ENCODE results near the gene STAG1.

DNA sequence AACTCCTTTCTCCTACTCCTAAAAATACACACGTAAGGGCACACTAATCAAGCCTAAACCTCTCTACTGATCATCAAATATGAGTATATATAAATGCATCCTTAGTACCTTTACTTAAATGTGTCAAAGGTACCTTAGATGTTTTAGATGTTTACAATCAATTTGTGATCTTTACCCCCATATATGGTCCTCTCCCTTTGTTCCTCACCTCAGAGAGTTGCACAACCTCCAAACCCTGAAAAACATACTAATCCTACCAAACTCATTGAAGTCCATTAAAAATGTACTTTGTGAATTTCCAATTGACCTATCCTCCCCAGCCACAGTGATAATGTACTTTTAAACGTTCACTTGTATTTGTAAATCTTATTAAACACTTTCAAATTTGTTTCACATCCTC lies 249.1 kb downstream of the STAG1 start:
- TF ChIP-seq, protein P1, sequence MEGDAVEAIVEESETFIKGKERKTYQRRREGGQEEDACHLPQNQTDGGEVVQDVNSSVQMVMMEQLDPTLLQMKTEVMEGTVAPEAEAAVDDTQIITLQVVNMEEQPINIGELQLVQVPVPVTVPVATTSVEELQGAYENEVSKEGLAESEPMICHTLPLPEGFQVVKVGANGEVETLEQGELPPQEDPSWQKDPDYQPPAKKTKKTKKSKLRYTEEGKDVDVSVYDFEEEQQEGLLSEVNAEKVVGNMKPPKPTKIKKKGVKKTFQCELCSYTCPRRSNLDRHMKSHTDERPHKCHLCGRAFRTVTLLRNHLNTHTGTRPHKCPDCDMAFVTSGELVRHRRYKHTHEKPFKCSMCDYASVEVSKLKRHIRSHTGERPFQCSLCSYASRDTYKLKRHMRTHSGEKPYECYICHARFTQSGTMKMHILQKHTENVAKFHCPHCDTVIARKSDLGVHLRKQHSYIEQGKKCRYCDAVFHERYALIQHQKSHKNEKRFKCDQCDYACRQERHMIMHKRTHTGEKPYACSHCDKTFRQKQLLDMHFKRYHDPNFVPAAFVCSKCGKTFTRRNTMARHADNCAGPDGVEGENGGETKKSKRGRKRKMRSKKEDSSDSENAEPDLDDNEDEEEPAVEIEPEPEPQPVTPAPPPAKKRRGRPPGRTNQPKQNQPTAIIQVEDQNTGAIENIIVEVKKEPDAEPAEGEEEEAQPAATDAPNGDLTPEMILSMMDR (IDR thresholded peaks at IDR 0.05; ENCODE audit: insufficient read depth, low read length, poor library complexity, severe bottlenecking) = no peak
- TF ChIP-seq EZH2phosphoT487 (conservative IDR thresholded peaks at IDR 0.05; ENCODE audit: low read length) = no peak

Measured in SU-DHL-6 (cell line).